ENCODE measurements around the gene MAD1L1. TPM values are rescaled to one million over a fixed set of nuclear protein-coding genes. Genes with fewer than 3 reads are reported as not detected.

MAD1L1 gene
- total and polyA plus RNA-seq, 2 donors (not counting 1 experiment from before 2014, with no cell fraction given), result 9.8 to 29.4 TPM

DNA sequence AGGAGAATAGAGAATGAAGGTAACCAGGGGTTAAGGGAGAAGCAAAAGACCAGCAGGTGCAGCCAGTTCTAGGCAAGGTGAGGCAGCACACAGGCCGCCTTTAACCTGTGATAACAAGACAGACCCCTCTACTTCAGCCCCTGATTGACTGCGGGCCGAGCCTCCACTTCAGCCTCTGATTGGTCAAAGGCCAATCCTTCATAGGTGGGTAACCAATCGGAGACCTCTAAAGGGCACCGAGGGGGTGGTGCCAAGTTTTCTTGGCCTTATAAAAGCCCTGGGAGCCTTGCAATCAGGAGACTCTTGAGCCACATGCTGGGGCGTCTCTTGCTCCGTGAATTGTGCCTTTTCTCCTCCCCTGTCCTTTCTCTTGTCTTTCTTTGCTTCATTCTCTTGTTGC is 463.9 kb downstream of the MAD1L1 start:
- Histone ChIP-seq H3K9me3 (ENCODE audit: control insufficient read depth, insufficient read depth, low read depth, low read length) (no peaks in the 10 kb centered on the region), H3K79me2 (ENCODE audit: control insufficient read depth, insufficient read depth, low read length) (no peaks in the 10 kb centered on the region), H3K27ac (ENCODE audit: insufficient read depth, low read length) (no peak overlapping the region), H3K4me2 (ENCODE audit: extremely low read depth, insufficient read depth, low read length) (no peak overlapping the region), H3K9ac (ENCODE audit: insufficient read depth, low read length) (no peak overlapping the region), H4K20me1 (ENCODE audit: control insufficient read depth, extremely low read depth, insufficient read depth, low read length) (no peaks in the 10 kb centered on the region), H3K4me1 (ENCODE audit: control insufficient read depth, extremely low read depth, insufficient read depth, low read length) (no peaks in the 10 kb centered on the region), H3K4me3 (replicated peaks in 1 of 4; ENCODE audit: control extremely low read depth in 1 of 4, insufficient read depth in 1 of 4, low read depth in 3 of 4, low read length in 4 of 4) (no peak overlapping the region), H3K27me3 (ENCODE audit: control insufficient read depth, insufficient read depth, low read length) (no peaks in the 10 kb centered on the region), H3K36me3 (ENCODE audit: control insufficient read depth, insufficient read depth, low read length) (no peaks in the 10 kb centered on the region), H2AFZ (ENCODE audit: low read length) (no peak overlapping the region)
- DNase-seq (ENCODE audit: low read depth in 2 of 2), result no peak
- TF ChIP-seq, protein P1, sequence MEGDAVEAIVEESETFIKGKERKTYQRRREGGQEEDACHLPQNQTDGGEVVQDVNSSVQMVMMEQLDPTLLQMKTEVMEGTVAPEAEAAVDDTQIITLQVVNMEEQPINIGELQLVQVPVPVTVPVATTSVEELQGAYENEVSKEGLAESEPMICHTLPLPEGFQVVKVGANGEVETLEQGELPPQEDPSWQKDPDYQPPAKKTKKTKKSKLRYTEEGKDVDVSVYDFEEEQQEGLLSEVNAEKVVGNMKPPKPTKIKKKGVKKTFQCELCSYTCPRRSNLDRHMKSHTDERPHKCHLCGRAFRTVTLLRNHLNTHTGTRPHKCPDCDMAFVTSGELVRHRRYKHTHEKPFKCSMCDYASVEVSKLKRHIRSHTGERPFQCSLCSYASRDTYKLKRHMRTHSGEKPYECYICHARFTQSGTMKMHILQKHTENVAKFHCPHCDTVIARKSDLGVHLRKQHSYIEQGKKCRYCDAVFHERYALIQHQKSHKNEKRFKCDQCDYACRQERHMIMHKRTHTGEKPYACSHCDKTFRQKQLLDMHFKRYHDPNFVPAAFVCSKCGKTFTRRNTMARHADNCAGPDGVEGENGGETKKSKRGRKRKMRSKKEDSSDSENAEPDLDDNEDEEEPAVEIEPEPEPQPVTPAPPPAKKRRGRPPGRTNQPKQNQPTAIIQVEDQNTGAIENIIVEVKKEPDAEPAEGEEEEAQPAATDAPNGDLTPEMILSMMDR (conservative IDR thresholded peaks at IDR 0.05 in 1 of 2, IDR thresholded peaks at IDR 0.05 in 1 of 2; ENCODE audit: low read depth in 1 of 2, low read length in 2 of 2), result no peak
- TF ChIP-seq EZH2 (IDR thresholded peaks at IDR 0.05; ENCODE audit: low read length, missing control alignments), result no peak

DNA sequence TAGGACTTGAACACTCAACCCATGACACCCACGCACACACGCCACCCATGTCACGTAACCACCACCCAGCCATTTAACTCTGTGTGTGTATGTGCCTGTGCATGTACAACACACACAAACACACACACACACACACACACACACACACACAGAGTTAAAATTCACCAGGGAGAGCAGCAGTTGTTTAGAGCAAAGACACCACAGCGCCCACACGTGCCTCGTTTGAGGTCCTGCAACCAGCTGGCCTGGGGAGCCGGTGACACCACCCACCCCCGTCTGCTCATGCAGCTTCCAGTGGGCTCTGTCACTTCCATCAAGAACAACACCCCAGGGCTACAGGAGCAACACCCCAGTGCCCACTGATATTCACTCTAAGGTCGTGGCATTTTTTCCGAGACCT is 465.2 kb downstream of the MAD1L1 start:
- Histone ChIP-seq H4K20me1 (ENCODE audit: control insufficient read depth, extremely low read depth, insufficient read depth, low read length) (no peaks in the 10 kb centered on the region), H2AFZ (ENCODE audit: low read length) (no peak overlapping the region), H3K27me3 (ENCODE audit: control insufficient read depth, insufficient read depth, low read length) (no peaks in the 10 kb centered on the region), H3K9me3 (ENCODE audit: control insufficient read depth, insufficient read depth, low read depth, low read length) (no peaks in the 10 kb centered on the region), H3K9ac (ENCODE audit: insufficient read depth, low read length) (no peak overlapping the region), H3K27ac (ENCODE audit: insufficient read depth, low read length) (no peak overlapping the region), H3K79me2 (ENCODE audit: control insufficient read depth, insufficient read depth, low read length) (no peaks in the 10 kb centered on the region), H3K4me1 (ENCODE audit: control insufficient read depth, extremely low read depth, insufficient read depth, low read length) (no peaks in the 10 kb centered on the region), H3K36me3 (ENCODE audit: control insufficient read depth, insufficient read depth, low read length) (no peaks in the 10 kb centered on the region), H3K4me3 (replicated peaks in 1 of 4; ENCODE audit: control extremely low read depth in 1 of 4, insufficient read depth in 1 of 4, low read depth in 3 of 4, low read length in 4 of 4) (no peak overlapping the region), H3K4me2 (ENCODE audit: extremely low read depth, insufficient read depth, low read length) (no peak overlapping the region)
- DNase-seq (ENCODE audit: low read depth in 2 of 2), result no peak
- no peak for TF ChIP-seq EZH2 (IDR thresholded peaks at IDR 0.05; ENCODE audit: low read length, missing control alignments)
- TF ChIP-seq, protein P1 (conservative IDR thresholded peaks at IDR 0.05 in 1 of 2, IDR thresholded peaks at IDR 0.05 in 1 of 2; ENCODE audit: low read depth in 1 of 2, low read length in 2 of 2), result no peak

Other genes starting within 250 kb of the MAD1L1 start
- gene MRM2, start 9.3 kb upstream of the MAD1L1 start, total RNA-seq, result 14.9 and 15.9 TPM in 2 replicates
- 19.3 and 23.3 TPM in 2 replicates for gene MRM2, start 9.3 kb upstream of the MAD1L1 start, polyA plus RNA-seq
- 9.5 and 28.4 TPM in 2 replicates for gene NUDT1, start 9.3 kb upstream of the MAD1L1 start, total RNA-seq
- 19.8 and 48.9 TPM in 2 replicates for gene NUDT1, start 9.3 kb upstream of the MAD1L1 start, polyA plus RNA-seq
- gene SNX8, start 81.5 kb upstream of the MAD1L1 start, total RNA-seq, result 11.0 and 13.2 TPM in 2 replicates
- 27.4 and 48.0 TPM in 2 replicates for gene SNX8, start 81.5 kb upstream of the MAD1L1 start, polyA plus RNA-seq
- gene EIF3B, start 121.9 kb upstream of the MAD1L1 start, total RNA-seq, result 133 and 139 TPM in 2 replicates
- gene EIF3B, start 121.9 kb upstream of the MAD1L1 start, polyA plus RNA-seq, result 92.8 and 125 TPM in 2 replicates
- gene CHST12, start 170.7 kb upstream of the MAD1L1 start, total RNA-seq, result 1.5 and 3.5 TPM in 2 replicates
- gene CHST12, start 170.7 kb upstream of the MAD1L1 start, polyA plus RNA-seq, result 9.5 and 10.2 TPM in 2 replicates
- not detected in 2 replicates for gene GRIFIN, start 243.5 kb upstream of the MAD1L1 start, total RNA-seq
- not detected in 2 replicates for gene GRIFIN, start 243.5 kb upstream of the MAD1L1 start, polyA plus RNA-seq

All from fibroblast of lung (primary cell).